Psoas muscle (tissue), 8 donors: ENCODE measurements around the gene DSEL. TPM values are rescaled to one million over a fixed set of nuclear protein-coding genes. Genes with fewer than 3 reads are reported as not detected.
A peak's percentile ranks its signal among the peaks of the same experiment; 100 is the strongest.

Source experiments
- ATAC-seq, 4 donors: fragments of 200-7000 bp; cut with Tn5 transposase; one replicate each; pipeline ENCODE4 v1.9.1; 2020; ENCODE audit warnings: moderate library complexity in 3 of 4, mild to moderate bottlenecking in 2 of 4
- DNase-seq, 2 donors: peaks; one replicate each; pipeline ENCODE4 v3.0.0-alpha.2; 2020
- H3K27ac ChIP-seq: fragments of 200-600 bp; one replicate; pipeline ENCODE4 v1.8.0; 2022
- H3K27me3 ChIP-seq, 3 donors: fragments of 200-600 bp in 1 of 3; one replicate each; pipeline versions ENCODE4 v1.6.1 to v1.8.0; 2013 to 2022; ENCODE audit warnings: low read length in 2 of 3, mild to moderate bottlenecking in 2 of 3, moderate library complexity in 1 of 3; ENCODE audit not compliant: insufficient read depth in 3 of 3
- H3K36me3 ChIP-seq, 2 donors: fragments of 200-600 bp in 1 of 2; one replicate each; pipeline versions ENCODE4 v1.6.1 to v1.8.0; 2013 to 2022; ENCODE audit warnings: low read depth in 1 of 2, mild to moderate bottlenecking in 1 of 2, moderate library complexity in 1 of 2; ENCODE audit not compliant: insufficient read depth in 1 of 2
- H3K4me1 ChIP-seq: fragments of 200-600 bp; one replicate; pipeline ENCODE4 v1.8.0; 2022
- H3K4me3 ChIP-seq: fragments of 200-600 bp; one replicate; pipeline ENCODE4 v1.8.0; 2022; ENCODE audit warnings: mild to moderate bottlenecking
- H3K9me3 ChIP-seq: fragments of 200-600 bp; one replicate; pipeline ENCODE4 v1.8.0; 2022
- WGBS, 3 donors: extraction: QIAGEN DNeasy Blood & Tissue Kit; methylation state at CpG; one replicate each; pipeline versions ENCODE4 v1.1.6 to v1.1.7; 2013; 5-methylcytosine and 5-hydroxymethylcytosine counted together
- intact Hi-C, 2 donors: fragments of 100-400 bp; cut with DNase I; formaldehyde crosslinking; loops; one replicate each; pipeline versions ENCODE4 v1.11.0 to v1.14.2; 2022
- polyA plus RNA-seq, 3 donors: library from polyadenylated mRNA; stranded (reverse); fragments of 200-250 nt; gene quantifications; one replicate each; pipeline ENCODE4 v1.2.3, GENCODE V29; 2013
- total RNA-seq, 4 donors: library from RNA; stranded (reverse); fragmentation: NEBNext Ultra II Directional in 2 of 4; extraction: Animal tissue kit (Norgen Biotek cat#: 25700) in 2 of 4; gene quantifications; one replicate each; pipeline versions ENCODE4 v1.2.1 to v1.2.4, GENCODE V29; 2021 to 2023
- TF ChIP-seq, protein P1 (sequence below): fragments of 200-600 bp; IDR thresholded peaks from one replicate; pipeline ENCODE4 v1.8.0; 2022; ENCODE audit warnings: antibody characterized with exemption
- donor health status: healthy with polysubstance abuse.
- donor health status: DM: no; HTN: no; CAD: no; lungs with moderate emphysema.
- donor health status: Bipolar disorder and iron deficiency.
- donor health status: healthy.
- donor health status: DM: yes; HTN: yes; CAD: no.
- donor health status: DM: no; HTN: no; CAD: no.
- donor health status: DM: no; HTN: no; CAD: no.
- donor health status: DM: yes; HTN: yes; CAD: no.

Gene DSEL
- total and polyA plus RNA-seq, 7 donors: 0.48 to 5.0 (median 1.4) TPM

DNA sequence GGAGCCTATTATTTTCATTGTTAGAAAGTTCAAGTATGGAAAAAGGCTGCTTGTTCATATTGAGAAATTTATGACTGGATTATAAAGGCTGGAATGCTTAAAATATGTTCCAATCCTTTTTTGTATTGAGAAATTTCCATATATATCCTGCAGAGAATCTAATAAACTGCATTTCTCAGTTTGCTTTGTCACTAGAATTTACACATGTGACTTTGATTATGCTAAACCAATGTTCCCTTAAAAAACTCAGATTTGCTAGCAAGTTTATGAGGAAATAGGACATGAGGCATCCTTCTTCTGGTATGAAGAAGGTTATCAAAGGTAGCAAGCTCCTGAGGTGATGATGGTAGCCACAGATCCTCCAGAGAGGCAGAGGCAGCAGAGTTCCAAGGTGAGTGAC lies 29.2 kb upstream of the DSEL start:
- ATAC-seq: no peak

DNA sequence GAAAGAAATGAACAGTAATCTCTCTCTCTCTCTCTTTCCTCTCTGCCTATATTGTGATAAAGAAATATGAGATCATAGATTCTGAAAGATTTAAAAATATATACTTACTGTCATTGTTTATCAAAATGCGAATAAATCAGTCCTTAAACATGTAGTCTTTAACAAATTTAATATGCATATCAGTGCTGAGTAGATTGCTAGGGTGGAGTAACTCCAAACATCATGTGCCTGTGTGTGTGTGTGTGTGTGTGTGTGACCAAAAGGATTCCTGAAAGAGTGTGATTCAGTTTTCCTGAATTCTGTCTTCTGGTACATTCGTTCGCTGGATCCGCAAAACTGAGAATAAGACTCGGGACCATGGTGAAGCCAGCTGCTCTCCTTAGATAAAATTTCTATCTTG lies 24.0 kb upstream of the DSEL start:
- no peak overlapping the region for H3K4me3 ChIP-seq
- no peak overlapping the region for H3K27ac ChIP-seq
- DNase-seq (no peak), ATAC-seq (no peak)
- H3K27me3 ChIP-seq: no peaks in the 10 kb centered on the region
- TF ChIP-seq, protein P1, sequence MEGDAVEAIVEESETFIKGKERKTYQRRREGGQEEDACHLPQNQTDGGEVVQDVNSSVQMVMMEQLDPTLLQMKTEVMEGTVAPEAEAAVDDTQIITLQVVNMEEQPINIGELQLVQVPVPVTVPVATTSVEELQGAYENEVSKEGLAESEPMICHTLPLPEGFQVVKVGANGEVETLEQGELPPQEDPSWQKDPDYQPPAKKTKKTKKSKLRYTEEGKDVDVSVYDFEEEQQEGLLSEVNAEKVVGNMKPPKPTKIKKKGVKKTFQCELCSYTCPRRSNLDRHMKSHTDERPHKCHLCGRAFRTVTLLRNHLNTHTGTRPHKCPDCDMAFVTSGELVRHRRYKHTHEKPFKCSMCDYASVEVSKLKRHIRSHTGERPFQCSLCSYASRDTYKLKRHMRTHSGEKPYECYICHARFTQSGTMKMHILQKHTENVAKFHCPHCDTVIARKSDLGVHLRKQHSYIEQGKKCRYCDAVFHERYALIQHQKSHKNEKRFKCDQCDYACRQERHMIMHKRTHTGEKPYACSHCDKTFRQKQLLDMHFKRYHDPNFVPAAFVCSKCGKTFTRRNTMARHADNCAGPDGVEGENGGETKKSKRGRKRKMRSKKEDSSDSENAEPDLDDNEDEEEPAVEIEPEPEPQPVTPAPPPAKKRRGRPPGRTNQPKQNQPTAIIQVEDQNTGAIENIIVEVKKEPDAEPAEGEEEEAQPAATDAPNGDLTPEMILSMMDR: no peak
- intact Hi-C loops: no loop called here
- 79 to 93% (median 82%) methylated on average over 5 of the region's 5 CpGs for WGBS, 3 donors
- H3K36me3 ChIP-seq: no peaks in the 10 kb centered on the region
- no peaks in the 10 kb centered on the region for H3K9me3 ChIP-seq
- H3K4me1 ChIP-seq: no peaks in the 10 kb centered on the region

More for the DNA sequence above, 29.2 kb upstream of the DSEL start:
- H3K4me3 ChIP-seq: no peak overlapping the region
- H3K27me3 ChIP-seq: no peaks in the 10 kb centered on the region
- no peaks in the 10 kb centered on the region for H3K9me3 ChIP-seq
- no peak for DNase-seq
- intact Hi-C loops: no loop called here
- H3K27ac ChIP-seq: no peak overlapping the region
- no peaks in the 10 kb centered on the region for H3K36me3 ChIP-seq
- H3K4me1 ChIP-seq: no peaks in the 10 kb centered on the region
- TF ChIP-seq, protein P1: no peak

DNA sequence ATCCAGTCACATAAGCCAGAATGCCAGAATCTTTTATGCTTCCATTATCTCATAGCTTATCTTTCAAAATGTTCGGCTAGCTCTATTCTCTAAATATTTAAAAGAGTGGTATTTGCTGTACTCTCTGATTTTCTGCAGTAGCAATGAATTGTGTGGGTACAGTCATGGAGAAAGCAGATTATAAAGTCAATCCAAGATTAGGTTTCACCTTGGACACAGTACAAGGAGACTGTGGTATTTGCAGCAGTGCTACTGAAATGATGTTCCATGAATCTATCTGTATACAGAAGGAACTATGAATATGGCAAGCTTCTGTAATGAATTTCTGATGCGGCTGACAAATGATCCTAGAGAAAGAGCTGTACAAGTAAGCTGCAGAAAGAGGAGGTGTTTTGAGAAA lies 15.4 kb upstream of the DSEL start:
- no peak for DNase-seq
- 79 to 89% (median 88%) methylated on average over 2 of the region's 2 CpGs for WGBS, 3 donors

DNA sequence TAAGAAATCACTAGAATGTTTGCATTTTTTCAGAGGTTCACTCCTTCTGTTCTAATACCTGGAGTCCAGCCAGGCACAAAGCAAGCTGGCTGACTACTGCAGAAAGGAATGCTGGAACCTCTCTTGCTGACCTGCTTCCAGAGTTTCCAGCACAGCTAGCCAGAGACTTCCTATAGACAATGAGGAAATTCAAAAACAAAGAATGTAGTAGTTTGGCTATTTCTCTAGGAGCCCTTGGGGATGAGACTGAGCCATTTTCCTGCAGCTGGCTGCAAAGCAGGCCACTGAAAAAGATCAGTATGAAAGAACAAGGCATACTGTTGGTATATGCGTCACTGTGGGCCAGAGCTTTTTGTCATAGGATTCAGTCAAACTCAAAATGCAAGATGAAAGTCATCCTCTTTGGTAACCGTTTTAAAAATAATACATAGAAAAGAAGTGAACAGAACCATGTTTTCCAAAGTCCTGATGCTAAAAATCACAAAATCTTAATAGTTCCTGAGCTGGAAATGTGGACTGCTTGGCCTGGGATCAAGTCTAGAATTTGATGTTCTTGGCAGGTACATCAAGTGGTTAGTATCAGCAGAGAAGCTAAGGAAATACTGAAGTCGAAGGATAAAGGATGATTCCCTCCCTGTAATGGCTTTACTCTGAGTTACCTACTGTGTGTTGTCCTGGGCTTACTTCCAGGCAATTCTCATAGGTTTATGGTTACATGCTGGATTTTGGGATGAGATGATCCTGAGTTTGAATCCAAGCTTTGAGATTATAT lies 9.0 kb upstream of the DSEL start:
- Histone ChIP-seq H3K27ac (no peak overlapping the region), H3K27me3 (no peaks in the 10 kb centered on the region), H3K36me3 (no peaks in the 10 kb centered on the region), H3K4me3 (no peak overlapping the region), H3K4me1 (peaks cover 11% of the 10 kb centered on the region), H3K9me3 (no peaks in the 10 kb centered on the region)
- DNase-seq (peak; percentile 26 to 50), ATAC-seq (peak; percentile 59 to 86 (median 82))
- TF ChIP-seq, protein P1: no peak
- 15 to 30% (median 23%) methylated on average over 3 of the region's 3 CpGs for WGBS, 3 donors
- intact Hi-C loops: no loop called here

More for the DNA sequence above, 15.4 kb upstream of the DSEL start:
- H3K9me3 ChIP-seq: no peaks in the 10 kb centered on the region
- intact Hi-C loops: no loop called here
- ATAC-seq: no peak
- no peak overlapping the region for H3K4me3 ChIP-seq
- no peaks in the 10 kb centered on the region for H3K27me3 ChIP-seq
- H3K36me3 ChIP-seq: no peaks in the 10 kb centered on the region
- H3K27ac ChIP-seq: no peak overlapping the region
- TF ChIP-seq, protein P1: no peak
- no peaks in the 10 kb centered on the region for H3K4me1 ChIP-seq
